ENCODE data around the gene PDLIM4.

PDLIM4 gene

GRCh38 chr5:132291026-132291425 lies 33.5 kb downstream of the PDLIM4 start:
- no peak for DNase-seq (ENCODE audit: low spot score)
- in situ Hi-C loops (cut with MboI; ENCODE audit: low pct_unique_long_range_greater_than_20kb, low sequenced_read_pairs, unreplicated experiment), result no loop called here
- TF ChIP-seq, protein P1, sequence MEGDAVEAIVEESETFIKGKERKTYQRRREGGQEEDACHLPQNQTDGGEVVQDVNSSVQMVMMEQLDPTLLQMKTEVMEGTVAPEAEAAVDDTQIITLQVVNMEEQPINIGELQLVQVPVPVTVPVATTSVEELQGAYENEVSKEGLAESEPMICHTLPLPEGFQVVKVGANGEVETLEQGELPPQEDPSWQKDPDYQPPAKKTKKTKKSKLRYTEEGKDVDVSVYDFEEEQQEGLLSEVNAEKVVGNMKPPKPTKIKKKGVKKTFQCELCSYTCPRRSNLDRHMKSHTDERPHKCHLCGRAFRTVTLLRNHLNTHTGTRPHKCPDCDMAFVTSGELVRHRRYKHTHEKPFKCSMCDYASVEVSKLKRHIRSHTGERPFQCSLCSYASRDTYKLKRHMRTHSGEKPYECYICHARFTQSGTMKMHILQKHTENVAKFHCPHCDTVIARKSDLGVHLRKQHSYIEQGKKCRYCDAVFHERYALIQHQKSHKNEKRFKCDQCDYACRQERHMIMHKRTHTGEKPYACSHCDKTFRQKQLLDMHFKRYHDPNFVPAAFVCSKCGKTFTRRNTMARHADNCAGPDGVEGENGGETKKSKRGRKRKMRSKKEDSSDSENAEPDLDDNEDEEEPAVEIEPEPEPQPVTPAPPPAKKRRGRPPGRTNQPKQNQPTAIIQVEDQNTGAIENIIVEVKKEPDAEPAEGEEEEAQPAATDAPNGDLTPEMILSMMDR (IDR thresholded peaks at IDR 0.05; ENCODE audit: extremely low read depth, insufficient read depth, missing control alignments), result no peak

- TF ChIP-seq, protein P1 (IDR thresholded peaks at IDR 0.05; ENCODE audit: extremely low read depth, insufficient read depth, missing control alignments), result peak; percentile 21
- in situ Hi-C loops (cut with MboI; ENCODE audit: low pct_unique_long_range_greater_than_20kb, low sequenced_read_pairs, unreplicated experiment), result no loop called here
- peak; percentile 81 for DNase-seq (ENCODE audit: low spot score)
Observed at GRCh38 chr5:132293066-132293991, 35.8 kb downstream of the PDLIM4 start.

DNA sequence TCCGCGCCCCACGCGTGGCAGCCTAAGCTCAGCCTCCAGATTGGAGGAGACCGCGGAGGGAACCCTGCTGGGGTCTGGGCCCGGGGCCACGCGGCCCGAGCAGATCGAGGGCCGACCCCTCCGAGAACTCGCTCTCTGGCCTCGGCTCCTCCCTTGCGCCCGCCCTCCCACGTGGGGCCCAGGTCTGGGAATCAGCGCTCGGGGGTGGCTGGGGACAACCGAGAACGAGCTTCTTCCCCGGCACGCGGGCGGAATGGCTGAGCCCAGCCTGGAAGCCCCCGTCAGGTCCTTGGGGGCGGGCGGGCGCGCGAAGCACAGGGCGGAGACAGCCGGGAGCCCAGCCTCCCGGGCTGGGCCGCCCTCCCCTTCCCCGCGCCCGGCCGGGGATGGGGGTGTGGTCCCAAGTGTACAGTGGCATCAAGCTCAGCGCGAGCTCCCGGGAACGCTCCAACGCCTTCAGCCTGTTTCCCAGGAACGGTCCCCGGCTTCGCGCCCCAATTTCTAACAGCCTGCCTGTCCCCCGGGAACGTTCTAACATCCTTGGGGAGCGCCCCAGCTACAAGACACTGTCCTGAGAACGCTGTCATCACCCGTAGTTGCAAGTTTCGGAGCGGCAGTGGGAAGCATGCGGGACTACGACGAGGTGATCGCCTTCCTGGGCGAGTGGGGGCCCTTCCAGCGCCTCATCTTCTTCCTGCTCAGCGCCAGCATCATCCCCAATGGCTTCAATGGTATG lies 36.7 kb downstream of the PDLIM4 start, which contains the start of gene SLC22A4:
Gene SLC22A4, plus strand, starts transcription at position 403 of the 736 bp plus-strand sequence. Its CDS starts 223 bp downstream, at position 626.
- TF ChIP-seq, protein P1 (IDR thresholded peaks at IDR 0.05; ENCODE audit: extremely low read depth, insufficient read depth, missing control alignments), result no peak
- in situ Hi-C loops (cut with MboI; ENCODE audit: low pct_unique_long_range_greater_than_20kb, low sequenced_read_pairs, unreplicated experiment), result no loop called here
- peak; percentile 89 for DNase-seq (ENCODE audit: low spot score)

GRCh38 chr5:132294728-132295504 lies 37.4 kb downstream of the PDLIM4 start:
- in situ Hi-C loops (cut with MboI; ENCODE audit: low pct_unique_long_range_greater_than_20kb, low sequenced_read_pairs, unreplicated experiment), result no loop called here
- TF ChIP-seq, protein P1 (IDR thresholded peaks at IDR 0.05; ENCODE audit: extremely low read depth, insufficient read depth, missing control alignments), result no peak

GRCh38 chr5:132295505-132296411 lies 38.3 kb downstream of the PDLIM4 start:
- TF ChIP-seq, protein P1 (IDR thresholded peaks at IDR 0.05; ENCODE audit: extremely low read depth, insufficient read depth, missing control alignments), result no peak
- DNase-seq (ENCODE audit: low spot score), result no peak
- in situ Hi-C loops (cut with MboI; ENCODE audit: low pct_unique_long_range_greater_than_20kb, low sequenced_read_pairs, unreplicated experiment), result no loop called here

More at GRCh38 chr5:132294728-132295504, 37.4 kb downstream of the PDLIM4 start:
- no peak for DNase-seq (ENCODE audit: low spot score)
